ENCODE measurements around the gene CHRNB4. TPM values are rescaled to one million over a fixed set of nuclear protein-coding genes. Genes with fewer than 3 reads are reported as not detected.

Gene CHRNB4
- total RNA-seq, 2 experiments from 2014 or later = not detected

Other genes with a start within 250 kb of the CHRNB4 start
- gene IREB2, start 203.0 kb downstream of the CHRNB4 start, total RNA-seq = 10 to 100 TPM; 47.6 to 51.7 TPM
- 1 to 10 TPM; 3.4 to 3.6 TPM for gene HYKK, start 133.6 kb downstream of the CHRNB4 start, total RNA-seq
- gene PSMA4, start 100.8 kb downstream of the CHRNB4 start, total RNA-seq = 100 to 1,000 TPM; 306 to 310 TPM
- 1 to 10 TPM; 1.1 to 1.5 TPM for gene CHRNA5, start 75.7 kb downstream of the CHRNB4 start, total RNA-seq
- gene CHRNA3, start 20.2 kb downstream of the CHRNB4 start, total RNA-seq = not detected
- gene ADAMTS7, start 170.3 kb upstream of the CHRNB4 start, total RNA-seq = under 1 TPM; 0.07 to 0.10 TPM
- 100 to 1,000 TPM; 299 to 338 TPM for gene MORF4L1, start 231.7 kb upstream of the CHRNB4 start, total RNA-seq

All from activated naive CD4-positive, alpha-beta T cell treated with anti-CD3 and anti-CD28 coated beads for 36 hours (primary cell).